ENCODE results near the gene RBBP8NL.
"Not testable (repeated sequence)": the region's sequence is repeated elsewhere in the genome, so short reads cannot be mapped to it uniquely, and the experiment has no call there.

Gene RBBP8NL

GRCh38 chr20:62441987-62442539, 14.7 kb upstream of the RBBP8NL start:
- DNase-seq: no peak

- no peak for DNase-seq
Observed at GRCh38 chr20:62439218-62439617, 11.9 kb upstream of the RBBP8NL start.

- DNase-seq: no peak
Observed at GRCh38 chr20:62437927-62438326, 10.6 kb upstream of the RBBP8NL start.

- DNase-seq: no peak
Observed at GRCh38 chr20:62437496-62437895, 10.2 kb upstream of the RBBP8NL start.

DNA sequence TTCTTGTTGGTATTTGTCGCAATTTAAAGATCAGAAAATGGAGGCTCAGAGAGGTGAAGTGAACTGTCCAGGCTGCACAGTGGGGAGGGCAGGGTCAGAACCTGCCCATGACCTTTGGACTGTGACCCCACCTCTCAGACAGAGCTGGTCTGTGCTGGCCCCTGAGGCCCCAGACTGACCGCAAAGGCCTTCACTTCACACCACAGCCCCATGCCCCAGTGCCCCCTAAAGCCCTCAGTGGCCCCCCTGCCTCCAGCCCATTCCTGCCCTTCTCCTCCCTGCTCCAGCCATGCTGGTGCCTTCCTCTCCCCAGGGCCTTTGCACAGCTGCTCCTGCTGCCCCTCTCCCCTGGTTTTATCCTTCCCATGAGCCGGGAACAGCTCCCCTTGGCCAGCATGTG, 9.4 kb upstream of the RBBP8NL start:
- DNase-seq: no peak

- no peak for DNase-seq
Observed at GRCh38 chr20:62433658-62434497, 6.5 kb upstream of the RBBP8NL start.

GRCh38 chr20:62430866-62431447, 3.6 kb upstream of the RBBP8NL start:
- no peak for DNase-seq

DNA sequence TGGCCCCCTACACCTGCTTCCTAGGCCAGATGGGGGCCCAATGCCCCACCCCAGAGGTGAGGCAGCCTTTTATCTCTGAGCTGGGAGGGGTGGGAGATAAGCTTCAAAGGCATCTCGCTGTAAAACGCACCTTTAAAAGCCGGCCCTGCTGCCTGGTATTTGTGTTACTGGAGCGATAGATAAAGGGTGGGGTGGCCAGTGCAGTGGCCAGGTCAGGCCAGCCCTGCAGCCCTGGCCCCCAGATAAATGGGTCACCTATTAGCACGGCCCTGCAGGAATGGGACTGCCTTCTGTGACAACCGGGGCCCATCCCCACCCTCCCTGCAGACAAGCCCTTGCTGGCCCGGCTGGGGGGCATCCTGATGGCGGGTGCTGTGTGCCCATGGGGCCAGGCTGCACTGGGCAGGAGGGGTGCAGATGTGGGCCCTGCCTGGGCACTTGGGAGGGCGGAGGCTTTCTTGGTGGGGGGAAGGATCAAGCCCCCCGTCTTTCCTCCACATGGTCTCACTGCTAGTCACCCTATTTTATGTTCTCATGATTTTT, 3.0 kb upstream of the RBBP8NL start:
- DNase-seq: no peak

DNA sequence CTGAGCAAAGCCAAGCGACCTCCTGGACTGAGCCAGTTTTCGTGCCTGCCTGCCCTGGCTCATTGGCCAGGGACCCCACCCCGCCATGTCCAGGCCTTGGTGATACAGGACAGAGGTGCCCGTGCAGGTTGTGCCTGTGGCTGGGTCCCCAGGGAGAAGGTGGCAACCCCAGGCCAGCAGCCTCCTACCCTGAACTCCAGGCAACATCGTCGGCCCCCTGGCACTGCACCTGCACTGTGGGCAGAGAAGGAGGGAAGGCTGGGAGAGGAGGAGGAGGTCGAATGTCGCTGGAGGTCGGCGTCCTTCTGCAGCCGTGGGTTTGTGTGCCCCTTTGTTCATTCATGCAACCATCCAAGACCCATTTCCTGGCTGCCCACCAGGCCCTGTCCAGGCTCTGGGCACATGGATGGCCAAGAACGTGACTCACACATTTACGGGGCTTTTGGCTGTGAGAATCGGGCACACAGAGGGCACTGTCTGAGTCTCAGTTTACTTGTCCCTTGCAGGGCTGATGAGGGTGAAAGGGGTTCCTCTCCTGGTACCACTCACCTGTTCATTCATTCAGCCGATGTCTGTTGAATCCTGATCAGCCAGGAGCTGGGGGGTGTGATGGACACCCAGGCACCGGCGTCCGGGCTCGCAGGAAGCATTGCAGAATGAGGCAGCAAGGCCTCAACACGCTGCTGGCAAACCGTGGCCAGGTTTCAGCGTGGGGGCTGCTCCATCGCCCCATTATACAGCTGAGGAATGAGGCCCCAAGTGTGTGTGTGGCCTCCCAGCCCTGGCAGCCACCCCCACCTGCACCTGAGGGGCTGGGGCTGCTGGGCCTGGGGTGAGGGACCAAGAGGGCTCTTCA, 2.3 kb upstream of the RBBP8NL start:
- DNase-seq: no peak

DNA sequence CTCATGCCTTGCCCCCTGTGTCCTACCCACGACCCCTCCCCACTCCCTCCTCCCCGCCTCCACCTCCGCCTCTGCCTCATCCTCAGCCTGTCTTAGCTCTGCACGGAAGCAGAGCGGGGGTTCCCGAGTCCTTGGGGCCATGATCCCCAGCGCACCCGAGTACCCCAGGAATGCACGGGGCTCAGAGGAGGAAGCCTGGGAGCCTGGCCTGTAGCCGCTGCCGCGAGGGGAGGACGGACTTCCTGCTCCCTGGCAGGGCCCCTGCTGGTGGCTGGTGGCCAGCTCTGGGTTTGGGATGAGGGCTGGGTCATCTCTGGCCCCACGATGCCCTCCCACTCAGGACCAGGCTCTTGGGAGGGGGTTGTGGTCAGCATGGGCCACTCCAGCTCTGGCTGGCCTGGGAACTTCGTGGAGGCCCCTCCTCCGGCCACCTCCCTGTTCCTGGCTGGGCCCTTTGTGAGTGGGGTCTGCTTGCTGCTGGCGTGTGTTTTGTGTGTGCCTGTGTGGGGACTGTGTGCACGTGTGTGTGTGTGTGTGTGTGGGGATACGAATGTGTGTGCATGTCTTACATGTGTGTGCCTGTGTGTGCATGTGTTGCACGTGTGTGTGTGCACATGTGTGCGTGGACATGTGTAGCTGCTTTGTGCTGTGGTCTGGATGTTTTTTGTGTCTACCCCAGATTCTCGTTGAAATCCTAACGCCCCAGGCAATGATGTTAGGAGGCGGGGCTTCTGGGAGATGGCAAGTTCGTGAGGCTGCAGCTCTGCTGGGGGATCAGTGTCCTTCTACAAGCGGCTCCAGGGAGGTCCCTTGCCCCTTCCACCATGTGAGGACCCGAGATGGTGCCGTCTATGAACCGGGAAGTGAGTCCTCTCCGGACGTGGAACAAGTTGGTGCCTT, 1.3 kb upstream of the RBBP8NL start:
- DNase-seq: no peak

GRCh38 chr20:62428002-62428372, 648 bp upstream of the RBBP8NL start:
- no peak for DNase-seq

DNA sequence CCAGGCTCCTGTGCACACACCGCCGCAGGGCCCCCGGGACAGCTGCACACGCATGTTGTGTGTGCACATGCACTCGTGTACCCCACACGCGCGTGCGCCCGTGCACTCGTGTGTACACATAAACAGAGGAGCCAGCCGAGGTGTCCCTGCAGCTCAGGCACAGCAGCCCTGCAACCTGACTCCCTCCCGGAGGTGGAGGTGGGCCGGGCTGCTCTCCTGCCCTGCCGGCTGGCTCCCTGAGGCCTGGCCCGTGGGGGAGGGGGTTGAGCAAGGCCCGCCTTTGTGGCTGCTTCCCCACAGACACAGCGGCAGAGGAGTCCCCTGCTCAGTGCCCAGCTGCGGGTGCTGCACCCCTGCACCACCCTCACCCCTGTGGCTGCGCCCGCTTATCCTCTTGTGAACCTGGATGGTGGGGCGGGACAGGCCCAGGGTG, 624 bp downstream of the RBBP8NL start:
- no peak for DNase-seq

DNA sequence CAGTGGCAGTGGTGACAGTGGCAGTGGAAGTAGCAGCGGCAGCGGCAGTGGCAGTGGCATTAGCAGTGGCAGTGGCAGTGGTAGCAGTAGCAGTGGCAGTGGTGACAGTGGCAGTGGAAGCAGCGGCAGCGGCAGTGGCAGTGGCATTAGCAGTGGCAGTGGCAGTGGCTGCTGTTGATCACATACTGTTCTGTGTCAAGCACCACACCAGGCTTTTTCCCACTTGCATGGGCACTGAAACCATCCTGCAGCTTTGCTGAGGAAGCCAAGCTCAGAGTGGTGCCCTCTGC, 1.3 kb downstream of the RBBP8NL start:
- not testable (repeated sequence) for DNase-seq

GRCh38 chr20:62425281-62426058, 1.9 kb downstream of the RBBP8NL start:
- no peak for DNase-seq

GRCh38 chr20:62424249-62425107, 2.9 kb downstream of the RBBP8NL start:
- DNase-seq: no peak

DNA sequence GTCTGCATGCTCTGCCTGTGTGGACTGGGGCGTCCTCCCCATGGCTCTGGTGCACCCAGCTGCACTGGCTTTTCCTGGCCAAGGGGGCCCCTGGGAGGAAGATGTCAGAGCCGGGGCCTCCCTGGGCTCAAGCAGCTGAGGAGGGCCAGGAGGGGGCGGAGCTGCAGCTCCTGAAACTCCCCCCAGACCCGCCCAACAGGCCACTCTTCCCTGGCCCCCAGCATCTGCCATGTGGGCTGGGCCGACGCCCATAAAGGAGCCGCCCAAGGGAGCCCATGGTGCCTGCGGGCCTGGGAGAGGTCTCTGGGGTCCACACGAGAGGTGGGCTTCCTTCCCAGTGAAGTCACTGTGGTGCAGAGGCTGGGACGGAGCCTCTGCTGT, 4.0 kb downstream of the RBBP8NL start:
- DNase-seq: no peak

- DNase-seq: no peak
Observed at GRCh38 chr20:62422636-62423325, 4.6 kb downstream of the RBBP8NL start.

- DNase-seq: no peak
Observed at GRCh38 chr20:62421716-62421990, 5.7 kb downstream of the RBBP8NL start.

DNA sequence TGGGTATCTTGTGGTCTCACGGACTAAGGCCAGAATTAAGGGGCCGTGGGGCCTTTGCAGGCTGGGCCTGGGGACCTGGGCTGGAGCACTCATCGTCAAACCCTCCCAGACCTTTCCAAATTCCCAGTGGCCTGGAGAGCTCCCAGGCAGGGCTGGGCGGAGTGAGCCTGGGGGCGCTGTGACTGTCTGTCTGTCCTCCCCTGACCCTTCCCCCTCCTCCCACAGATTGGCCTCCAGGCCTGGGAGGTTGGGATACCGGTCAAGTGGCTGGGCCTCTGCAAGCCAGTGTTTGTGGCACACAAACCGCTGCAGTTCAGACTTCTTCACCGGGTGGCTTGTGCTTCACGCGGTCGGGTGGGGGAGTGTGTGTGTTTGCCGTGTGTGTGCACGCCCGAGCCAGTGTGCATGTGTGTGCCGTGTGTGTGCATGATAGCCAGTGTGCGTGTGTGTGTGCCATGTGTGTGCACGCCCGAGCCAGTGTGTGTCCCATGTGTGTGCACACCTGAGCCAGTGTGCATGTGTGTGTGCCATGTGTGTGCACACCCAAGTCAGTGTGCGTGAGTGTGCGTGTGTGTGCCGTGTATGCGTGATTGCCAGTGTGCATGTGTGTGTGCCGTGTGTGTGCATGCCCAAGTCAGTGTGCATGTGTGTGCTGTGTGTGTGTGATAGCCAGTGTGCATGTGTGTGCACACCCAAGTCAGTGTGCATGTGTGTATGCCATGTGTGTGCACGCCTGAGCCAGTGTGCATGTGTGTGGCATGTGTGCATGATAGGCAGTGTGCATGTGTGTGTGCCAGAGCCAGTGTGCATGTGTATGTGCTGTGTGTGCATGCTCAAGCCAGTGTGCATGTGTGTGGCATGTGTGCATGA, 6.3 kb downstream of the RBBP8NL start:
- no peak for DNase-seq
